ENCODE measurements around the gene IL17RD. TPM values are rescaled to one million over a fixed set of nuclear protein-coding genes. Genes with fewer than 3 reads are reported as not detected.

The IL17RD gene
- total and polyA plus RNA-seq, 2 of the 13 experiments (the other 11 are each of a cell fraction or from before 2014, with no cell fraction given), result 0.28 to 0.31 TPM

DNA sequence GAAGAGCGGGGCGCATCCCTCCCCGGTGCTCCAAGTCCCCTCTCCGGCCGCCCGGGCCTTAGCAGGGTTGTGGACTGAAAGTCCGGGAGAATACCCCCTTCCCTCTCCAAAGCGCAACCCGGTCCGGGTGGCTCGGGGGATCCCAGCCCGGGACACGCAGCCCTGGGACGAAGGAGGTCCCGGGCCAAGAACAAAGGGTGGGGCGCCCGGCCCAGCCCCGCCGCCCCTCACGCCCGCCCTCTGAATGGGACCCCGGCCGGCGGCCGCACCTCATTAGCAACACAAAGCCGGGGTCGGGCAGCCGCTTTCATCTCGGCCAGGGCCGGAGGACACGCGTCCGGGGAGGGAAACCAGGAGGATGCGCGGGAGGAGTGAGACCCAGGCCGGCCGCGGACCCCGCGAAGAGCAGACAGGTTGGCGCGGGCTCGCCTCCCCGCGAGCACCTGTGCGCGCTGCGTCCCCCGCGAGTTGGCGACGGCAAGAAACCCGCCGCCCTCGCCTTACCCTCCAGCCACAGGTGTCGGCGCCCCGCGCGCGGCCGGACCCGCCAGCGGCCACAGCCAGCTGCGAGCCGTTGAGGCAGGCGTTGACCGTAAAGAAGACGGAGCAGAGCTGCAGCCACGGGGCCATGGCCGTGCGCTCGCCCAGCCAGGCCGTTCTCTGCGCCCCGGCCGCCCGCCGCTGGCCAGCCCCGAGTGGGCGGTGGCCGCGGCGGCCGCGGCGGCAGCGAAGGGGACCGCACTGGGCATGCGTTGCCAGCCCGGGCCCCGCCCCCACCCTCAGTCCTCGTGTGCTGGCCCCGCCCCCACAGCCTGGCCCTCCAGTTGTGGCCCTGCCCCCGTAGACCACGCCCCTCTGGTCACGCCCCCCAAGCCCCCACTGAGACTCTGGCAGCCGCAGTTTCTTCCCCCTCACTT, at the start of gene IL17RD (continued):
- TF ChIP-seq SIN3A (IDR thresholded peaks at IDR 0.05; ENCODE audit: borderline replicate concordance, low read depth, low read length), result no peak
- TF ChIP-seq, protein P1, sequence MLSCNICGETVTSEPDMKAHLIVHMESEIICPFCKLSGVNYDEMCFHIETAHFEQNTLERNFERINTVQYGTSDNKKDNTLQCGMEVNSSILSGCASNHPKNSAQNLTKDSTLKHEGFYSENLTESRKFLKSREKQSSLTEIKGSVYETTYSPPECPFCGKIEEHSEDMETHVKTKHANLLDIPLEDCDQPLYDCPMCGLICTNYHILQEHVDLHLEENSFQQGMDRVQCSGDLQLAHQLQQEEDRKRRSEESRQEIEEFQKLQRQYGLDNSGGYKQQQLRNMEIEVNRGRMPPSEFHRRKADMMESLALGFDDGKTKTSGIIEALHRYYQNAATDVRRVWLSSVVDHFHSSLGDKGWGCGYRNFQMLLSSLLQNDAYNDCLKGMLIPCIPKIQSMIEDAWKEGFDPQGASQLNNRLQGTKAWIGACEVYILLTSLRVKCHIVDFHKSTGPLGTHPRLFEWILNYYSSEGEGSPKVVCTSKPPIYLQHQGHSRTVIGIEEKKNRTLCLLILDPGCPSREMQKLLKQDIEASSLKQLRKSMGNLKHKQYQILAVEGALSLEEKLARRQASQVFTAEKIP (CRISPR knock-in tag; IDR thresholded peaks at IDR 0.05; ENCODE audit: borderline replicate concordance), result no peak
- TF ChIP-seq, protein P2, sequence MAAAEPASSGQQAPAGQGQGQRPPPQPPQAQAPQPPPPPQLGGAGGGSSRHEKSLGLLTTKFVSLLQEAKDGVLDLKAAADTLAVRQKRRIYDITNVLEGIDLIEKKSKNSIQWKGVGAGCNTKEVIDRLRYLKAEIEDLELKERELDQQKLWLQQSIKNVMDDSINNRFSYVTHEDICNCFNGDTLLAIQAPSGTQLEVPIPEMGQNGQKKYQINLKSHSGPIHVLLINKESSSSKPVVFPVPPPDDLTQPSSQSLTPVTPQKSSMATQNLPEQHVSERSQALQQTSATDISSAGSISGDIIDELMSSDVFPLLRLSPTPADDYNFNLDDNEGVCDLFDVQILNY (CRISPR knock-in tag; conservative IDR thresholded peaks at IDR 0.05), result no peak
- no peak for TF ChIP-seq ZNF331 (CRISPR knock-in tag; IDR thresholded peaks at IDR 0.05)
- TF ChIP-seq, protein P3, sequence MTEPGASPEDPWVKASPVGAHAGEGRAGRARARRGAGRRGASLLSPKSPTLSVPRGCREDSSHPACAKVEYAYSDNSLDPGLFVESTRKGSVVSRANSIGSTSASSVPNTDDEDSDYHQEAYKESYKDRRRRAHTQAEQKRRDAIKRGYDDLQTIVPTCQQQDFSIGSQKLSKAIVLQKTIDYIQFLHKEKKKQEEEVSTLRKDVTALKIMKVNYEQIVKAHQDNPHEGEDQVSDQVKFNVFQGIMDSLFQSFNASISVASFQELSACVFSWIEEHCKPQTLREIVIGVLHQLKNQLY (CRISPR knock-in tag; IDR thresholded peaks at IDR 0.05), result no peak
- no peak for TF ChIP-seq SOX6 (IDR thresholded peaks at IDR 0.05)
- no peak for TF ChIP-seq SOX6 (CRISPR knock-in tag; IDR thresholded peaks at IDR 0.05)
- TF ChIP-seq, protein P4, sequence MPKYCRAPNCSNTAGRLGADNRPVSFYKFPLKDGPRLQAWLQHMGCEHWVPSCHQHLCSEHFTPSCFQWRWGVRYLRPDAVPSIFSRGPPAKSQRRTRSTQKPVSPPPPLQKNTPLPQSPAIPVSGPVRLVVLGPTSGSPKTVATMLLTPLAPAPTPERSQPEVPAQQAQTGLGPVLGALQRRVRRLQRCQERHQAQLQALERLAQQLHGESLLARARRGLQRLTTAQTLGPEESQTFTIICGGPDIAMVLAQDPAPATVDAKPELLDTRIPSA (CRISPR knock-in tag; IDR thresholded peaks at IDR 0.05; ENCODE audit: borderline replicate concordance), result no peak
- TF ChIP-seq, protein P5, sequence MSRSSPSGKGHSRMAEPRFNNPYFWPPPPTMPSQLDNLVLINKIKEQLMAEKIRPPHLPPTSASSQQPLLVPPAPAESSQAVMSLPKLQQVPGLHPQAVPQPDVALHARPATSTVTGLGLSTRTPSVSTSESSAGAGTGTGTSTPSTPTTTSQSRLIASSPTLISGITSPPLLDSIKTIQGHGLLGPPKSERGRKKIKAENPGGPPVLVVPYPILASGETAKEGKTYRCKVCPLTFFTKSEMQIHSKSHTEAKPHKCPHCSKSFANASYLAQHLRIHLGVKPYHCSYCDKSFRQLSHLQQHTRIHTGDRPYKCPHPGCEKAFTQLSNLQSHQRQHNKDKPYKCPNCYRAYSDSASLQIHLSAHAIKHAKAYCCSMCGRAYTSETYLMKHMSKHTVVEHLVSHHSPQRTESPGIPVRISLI (CRISPR knock-in tag; IDR thresholded peaks at IDR 0.05; ENCODE audit: borderline replicate concordance), result no peak
- TF ChIP-seq RXRA (CRISPR knock-in tag; IDR thresholded peaks at IDR 0.05), result no peak
- no peak for TF ChIP-seq FOSL1 (CRISPR knock-in tag; IDR thresholded peaks at IDR 0.05; ENCODE audit: borderline replicate concordance)
- no peak for TF ChIP-seq ZNF782 (CRISPR knock-in tag; IDR thresholded peaks at IDR 0.05; ENCODE audit: borderline replicate concordance)
- TF ChIP-seq KDM1A (CRISPR knock-in tag; IDR thresholded peaks at IDR 0.05), result no peak
- TF ChIP-seq SMARCC2 (IDR thresholded peaks at IDR 0.05), result no peak
- no peak for TF ChIP-seq PAX8 (CRISPR knock-in tag; IDR thresholded peaks at IDR 0.05; ENCODE audit: borderline replicate concordance)
- no peak for TF ChIP-seq ZNF451 (CRISPR knock-in tag; IDR thresholded peaks at IDR 0.05)
- TF ChIP-seq, protein P6, sequence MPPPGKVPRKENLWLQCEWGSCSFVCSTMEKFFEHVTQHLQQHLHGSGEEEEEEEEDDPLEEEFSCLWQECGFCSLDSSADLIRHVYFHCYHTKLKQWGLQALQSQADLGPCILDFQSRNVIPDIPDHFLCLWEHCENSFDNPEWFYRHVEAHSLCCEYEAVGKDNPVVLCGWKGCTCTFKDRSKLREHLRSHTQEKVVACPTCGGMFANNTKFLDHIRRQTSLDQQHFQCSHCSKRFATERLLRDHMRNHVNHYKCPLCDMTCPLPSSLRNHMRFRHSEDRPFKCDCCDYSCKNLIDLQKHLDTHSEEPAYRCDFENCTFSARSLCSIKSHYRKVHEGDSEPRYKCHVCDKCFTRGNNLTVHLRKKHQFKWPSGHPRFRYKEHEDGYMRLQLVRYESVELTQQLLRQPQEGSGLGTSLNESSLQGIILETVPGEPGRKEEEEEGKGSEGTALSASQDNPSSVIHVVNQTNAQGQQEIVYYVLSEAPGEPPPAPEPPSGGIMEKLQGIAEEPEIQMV (CRISPR knock-in tag; IDR thresholded peaks at IDR 0.05; ENCODE audit: low read depth), result no peak
- peak; percentile 77; the same call in 1 of the 2 replicates for TF ChIP-seq NFKB2 (CRISPR knock-in tag; IDR thresholded peaks at IDR 0.05; ENCODE audit: borderline replicate concordance)
- TF ChIP-seq HOXD1 (CRISPR knock-in tag; IDR thresholded peaks at IDR 0.05), result no peak
- TF ChIP-seq FOXP1 (IDR thresholded peaks at IDR 0.05), result no peak
- TF ChIP-seq FOXP1 (CRISPR knock-in tag; IDR thresholded peaks at IDR 0.05), result no peak
- TF ChIP-seq, protein P7, sequence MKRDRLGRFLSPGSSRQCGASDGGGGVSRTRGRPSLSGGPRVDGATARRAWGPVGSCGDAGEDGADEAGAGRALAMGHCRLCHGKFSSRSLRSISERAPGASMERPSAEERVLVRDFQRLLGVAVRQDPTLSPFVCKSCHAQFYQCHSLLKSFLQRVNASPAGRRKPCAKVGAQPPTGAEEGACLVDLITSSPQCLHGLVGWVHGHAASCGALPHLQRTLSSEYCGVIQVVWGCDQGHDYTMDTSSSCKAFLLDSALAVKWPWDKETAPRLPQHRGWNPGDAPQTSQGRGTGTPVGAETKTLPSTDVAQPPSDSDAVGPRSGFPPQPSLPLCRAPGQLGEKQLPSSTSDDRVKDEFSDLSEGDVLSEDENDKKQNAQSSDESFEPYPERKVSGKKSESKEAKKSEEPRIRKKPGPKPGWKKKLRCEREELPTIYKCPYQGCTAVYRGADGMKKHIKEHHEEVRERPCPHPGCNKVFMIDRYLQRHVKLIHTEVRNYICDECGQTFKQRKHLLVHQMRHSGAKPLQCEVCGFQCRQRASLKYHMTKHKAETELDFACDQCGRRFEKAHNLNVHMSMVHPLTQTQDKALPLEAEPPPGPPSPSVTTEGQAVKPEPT (CRISPR knock-in tag; IDR thresholded peaks at IDR 0.05; ENCODE audit: low read depth), result no peak

All from HepG2 (cell line).